Endodermal cell (in vitro differentiated cells): ENCODE measurements around the gene PLAGL2. TPM values are rescaled to one million over a fixed set of nuclear protein-coding genes. Genes with fewer than 3 reads are reported as not detected.

Experiments used
- DNase-seq: peaks from one replicate; pipeline ENCODE4 v3.0.0-alpha.2; 2017
- H3K27ac ChIP-seq: 2 replicates; pipeline ENCODE4 v1.5.1; 2013; ENCODE audit warnings: mild to moderate bottlenecking, low read depth, low read length, moderate library complexity
- H3K27me3 ChIP-seq: 2 replicates; pipeline ENCODE4 v1.6.1; 2013; ENCODE audit warnings: mild to moderate bottlenecking, low read length, moderate library complexity; ENCODE audit not compliant: insufficient read depth, control insufficient read depth, poor library complexity, severe bottlenecking
- H3K36me3 ChIP-seq: 2 replicates; pipeline ENCODE4 v1.7.0; 2013; ENCODE audit warnings: mild to moderate bottlenecking, low read length, moderate library complexity; ENCODE audit not compliant: control insufficient read depth, insufficient read depth
- H3K4me1 ChIP-seq: one replicate; pipeline ENCODE4 v1.7.0; 2013; ENCODE audit warnings: low read length; ENCODE audit not compliant: control insufficient read depth, insufficient read depth
- H3K4me3 ChIP-seq: 2 replicates; pipeline ENCODE4 v1.5.1; 2013; ENCODE audit warnings: mild to moderate bottlenecking, low read length, moderate library complexity
- H3K9ac ChIP-seq: 2 replicates; pipeline ENCODE4 v1.6.1; 2013; ENCODE audit warnings: mild to moderate bottlenecking, low read length, moderate library complexity; ENCODE audit not compliant: poor library complexity, severe bottlenecking; ENCODE audit errors: extremely low read depth
- H3K9me3 ChIP-seq: 2 replicates; pipeline ENCODE4 v1.6.1; 2013; ENCODE audit warnings: mild to moderate bottlenecking, low read length, moderate library complexity; ENCODE audit not compliant: control insufficient read depth
- H3K27ac Mint-ChIP-seq: 2 replicates; pipeline ENCODE4 v1.8.0; 2020; ENCODE audit warnings: mixed read lengths
- H3K27me3 Mint-ChIP-seq: 2 replicates; pipeline ENCODE4 v1.8.0; 2021; ENCODE audit warnings: mild to moderate bottlenecking, mixed read lengths; ENCODE audit not compliant: insufficient read depth
- H3K36me3 Mint-ChIP-seq: 2 replicates; pipeline ENCODE4 v1.8.0; 2020; ENCODE audit warnings: low read depth, mixed read lengths
- H3K4me1 Mint-ChIP-seq: 2 replicates; pipeline ENCODE4 v1.8.0; 2020; ENCODE audit warnings: mixed read lengths
- H3K4me3 Mint-ChIP-seq: 2 replicates; pipeline ENCODE4 v1.8.0; 2020; ENCODE audit warnings: mild to moderate bottlenecking, moderate library complexity, mixed read lengths
- H3K9me3 Mint-ChIP-seq: 2 replicates; pipeline ENCODE4 v1.8.0; 2020; ENCODE audit warnings: mild to moderate bottlenecking, mixed read lengths
- WGBS, 2 experiments: methylation state at CpG; one replicate each; pipeline versions ENCODE4 v1.1.5 to v1.1.7; 2013; ENCODE audit warnings: missing lambda C conversion rate in 2 of 2, mixed read lengths in 1 of 2; ENCODE audit not compliant: insufficient coverage in 1 of 2, insufficient read length in 1 of 2; 5-methylcytosine and 5-hydroxymethylcytosine counted together
- total RNA-seq, 2 donors: library from RNA; stranded (reverse); fragmentation: NEBNext Ultra II Directional in 1 of 2; extraction: Animal tissue kit (Norgen Biotek cat#: 25700) in 1 of 2; gene quantifications; 2 replicates in 1 of 2; 3 replicates in 1 of 2; pipeline ENCODE4 v1.2.1, GENCODE V29; 2021
- TF ChIP-seq, protein P1 (sequence below): fragments of 200-600 bp; sonication (generic); conservative IDR thresholded peaks from 2 replicates; pipeline ENCODE4 v1.5.0; 2021; ENCODE audit warnings: antibody characterized with exemption, mild to moderate bottlenecking

Gene PLAGL2
- total RNA-seq, 2 donors from 2014 or later, result 25.5 to 34.5 TPM

DNA sequence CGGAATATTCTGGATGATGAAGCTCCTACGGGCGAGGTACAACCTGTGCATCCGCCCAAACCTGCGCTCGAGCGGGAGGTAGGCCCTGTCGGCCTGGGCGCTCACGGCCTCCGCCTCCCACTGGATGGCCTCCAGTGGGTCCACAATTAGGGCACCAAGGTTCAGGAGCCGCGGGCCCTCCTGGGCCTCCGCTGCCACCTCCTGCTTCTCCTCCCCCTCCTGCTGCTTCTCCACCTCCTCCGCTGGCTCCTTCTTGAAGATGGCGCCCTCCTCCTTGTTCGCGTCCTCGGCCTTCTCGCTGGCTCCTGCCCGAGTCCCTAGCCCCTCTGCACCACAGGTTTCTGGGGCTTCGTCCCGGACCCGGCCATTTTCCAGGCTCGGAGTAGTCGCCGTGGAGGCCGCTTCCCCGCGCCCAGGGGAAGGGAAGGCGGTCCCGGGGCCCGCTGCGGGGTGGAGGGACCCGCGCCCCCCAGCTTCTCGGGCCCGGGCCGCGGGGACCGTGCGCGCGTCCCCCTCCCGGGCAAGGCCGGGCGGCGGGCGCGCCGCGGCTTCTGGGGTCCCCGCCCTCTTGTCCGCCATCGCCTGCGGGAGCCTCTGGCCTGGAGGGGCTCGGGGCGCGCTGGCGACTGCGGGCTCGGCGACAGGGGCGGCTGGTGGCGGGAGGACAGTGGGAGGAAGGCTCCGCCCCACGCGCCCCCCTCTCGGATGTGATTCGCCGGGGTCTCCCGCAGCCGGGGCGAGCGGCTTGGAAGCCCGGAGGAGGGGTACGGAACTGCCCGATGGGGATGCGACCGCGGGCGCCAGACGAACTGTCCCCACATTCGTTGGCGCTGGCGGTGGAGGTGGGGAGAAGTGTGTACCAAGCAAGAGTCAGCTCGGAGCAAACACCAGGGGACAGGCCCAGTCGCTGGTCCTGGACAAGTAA lies 17.6 kb downstream of the PLAGL2 start:
- H3K36me3 ChIP-seq, result peaks cover 7% of the 10 kb centered on the region
- DNase-seq, result peak; percentile 89
- H3K9me3 ChIP-seq, result no peaks in the 10 kb centered on the region
- H3K27me3 Mint-ChIP-seq, result no peaks in the 10 kb centered on the region
- peaks cover 22% of the 10 kb centered on the region for H3K4me1 Mint-ChIP-seq
- peak overlapping the region; percentile 62 for H3K9ac ChIP-seq
- WGBS, 2 experiments, result 2 to 14% methylated on average over 39 to 88 of the region's 88 CpGs
- H3K4me1 ChIP-seq, result peaks cover 6% of the 10 kb centered on the region
- H3K27ac ChIP-seq, result peak overlapping the region; percentile 53
- H3K9me3 Mint-ChIP-seq, result no peaks in the 10 kb centered on the region
- H3K27ac Mint-ChIP-seq, result peak overlapping the region; percentile 85
- H3K4me3 Mint-ChIP-seq, result peak overlapping the region; percentile 72
- H3K27me3 ChIP-seq, result no peaks in the 10 kb centered on the region
- H3K36me3 Mint-ChIP-seq, result peaks cover 15% of the 10 kb centered on the region
- TF ChIP-seq, protein P1, sequence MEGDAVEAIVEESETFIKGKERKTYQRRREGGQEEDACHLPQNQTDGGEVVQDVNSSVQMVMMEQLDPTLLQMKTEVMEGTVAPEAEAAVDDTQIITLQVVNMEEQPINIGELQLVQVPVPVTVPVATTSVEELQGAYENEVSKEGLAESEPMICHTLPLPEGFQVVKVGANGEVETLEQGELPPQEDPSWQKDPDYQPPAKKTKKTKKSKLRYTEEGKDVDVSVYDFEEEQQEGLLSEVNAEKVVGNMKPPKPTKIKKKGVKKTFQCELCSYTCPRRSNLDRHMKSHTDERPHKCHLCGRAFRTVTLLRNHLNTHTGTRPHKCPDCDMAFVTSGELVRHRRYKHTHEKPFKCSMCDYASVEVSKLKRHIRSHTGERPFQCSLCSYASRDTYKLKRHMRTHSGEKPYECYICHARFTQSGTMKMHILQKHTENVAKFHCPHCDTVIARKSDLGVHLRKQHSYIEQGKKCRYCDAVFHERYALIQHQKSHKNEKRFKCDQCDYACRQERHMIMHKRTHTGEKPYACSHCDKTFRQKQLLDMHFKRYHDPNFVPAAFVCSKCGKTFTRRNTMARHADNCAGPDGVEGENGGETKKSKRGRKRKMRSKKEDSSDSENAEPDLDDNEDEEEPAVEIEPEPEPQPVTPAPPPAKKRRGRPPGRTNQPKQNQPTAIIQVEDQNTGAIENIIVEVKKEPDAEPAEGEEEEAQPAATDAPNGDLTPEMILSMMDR, result peak; percentile 30
- peak overlapping the region; percentile 79 for H3K4me3 ChIP-seq

DNA sequence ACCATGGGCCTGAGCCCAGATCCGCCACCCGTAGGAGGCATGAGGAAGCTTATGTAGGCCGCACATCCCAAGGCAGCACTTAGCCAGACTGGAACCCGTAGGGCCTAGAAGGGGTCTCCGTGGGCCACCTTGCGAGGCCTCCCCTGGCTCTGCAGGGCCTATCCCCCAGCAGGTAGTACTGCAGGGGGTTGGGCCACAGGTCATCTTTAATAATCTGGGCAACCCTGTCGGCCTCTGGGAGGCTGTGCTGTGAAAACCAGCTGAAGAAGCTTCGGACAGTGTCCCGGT lies 18.5 kb downstream of the PLAGL2 start:
- H3K27me3 ChIP-seq, result no peaks in the 10 kb centered on the region
- Mint-ChIP-seq H3K9me3 (no peaks in the 10 kb centered on the region), H3K4me1 (peaks cover 22% of the 10 kb centered on the region), H3K27me3 (no peaks in the 10 kb centered on the region), H3K36me3 (peaks cover 10% of the 10 kb centered on the region), H3K4me3 (peak overlapping the region; percentile 72), H3K27ac (peak overlapping the region; percentile 22)
- H3K4me3 ChIP-seq, result peak overlapping the region; percentile 79
- H3K9ac ChIP-seq, result no peak overlapping the region
- peaks cover 2% of the 10 kb centered on the region for H3K36me3 ChIP-seq
- peaks cover 6% of the 10 kb centered on the region for H3K4me1 ChIP-seq
- no peaks in the 10 kb centered on the region for H3K9me3 ChIP-seq
- no peak overlapping the region for H3K27ac ChIP-seq
- DNase-seq, result no peak
- TF ChIP-seq, protein P1, result no peak
- 96 to 100% methylated on average over 7 to 9 of the region's 9 CpGs for WGBS, 2 experiments

DNA sequence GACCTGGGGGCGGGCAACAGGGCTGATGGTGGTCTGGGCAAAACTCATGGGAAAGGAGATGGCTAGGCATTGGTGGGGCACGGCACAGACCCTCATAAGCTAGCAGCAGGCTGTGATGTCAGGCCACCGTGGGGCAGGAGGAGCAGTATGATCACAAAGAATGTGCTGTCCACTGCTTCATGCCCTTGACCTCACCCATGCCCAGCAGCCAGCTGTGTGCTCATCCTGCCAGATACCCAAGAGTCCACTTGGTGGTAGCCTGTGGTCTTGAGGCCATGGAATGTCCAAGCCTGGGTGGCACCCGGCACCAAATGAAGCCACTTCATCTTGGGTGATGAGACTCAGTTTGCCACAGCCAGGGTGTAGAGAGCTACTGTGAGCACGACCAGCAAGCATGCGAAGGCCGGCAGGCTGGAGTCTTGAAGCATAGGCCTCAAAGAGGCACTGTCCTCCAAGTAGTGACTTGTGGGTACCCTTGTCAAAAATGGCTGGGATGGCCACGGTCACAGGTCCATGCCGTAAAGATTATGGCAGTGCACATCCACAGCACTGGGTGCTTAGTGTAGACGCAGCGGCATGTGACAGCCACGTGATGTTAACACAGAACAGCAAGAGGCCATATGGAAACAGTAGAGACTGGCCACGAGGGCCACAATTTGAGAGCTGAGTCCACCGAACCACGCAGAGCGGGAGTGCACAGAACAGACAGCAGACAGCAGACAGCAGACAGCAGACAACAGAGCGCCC lies 19.0 kb downstream of the PLAGL2 start:
- H3K9ac ChIP-seq, result no peak overlapping the region
- no peaks in the 10 kb centered on the region for H3K27me3 ChIP-seq
- Mint-ChIP-seq H3K27ac (peak overlapping the region; percentile 22), H3K4me3 (peak overlapping the region; percentile 72), H3K4me1 (peaks cover 22% of the 10 kb centered on the region), H3K27me3 (no peaks in the 10 kb centered on the region), H3K9me3 (no peaks in the 10 kb centered on the region), H3K36me3 (peaks cover 11% of the 10 kb centered on the region)
- H3K4me1 ChIP-seq, result peaks cover 6% of the 10 kb centered on the region
- TF ChIP-seq, protein P1, result peak; percentile 16
- H3K27ac ChIP-seq, result no peak overlapping the region
- peak overlapping the region; percentile 79 for H3K4me3 ChIP-seq
- 96 to 97% methylated on average over 16 to 17 of the region's 17 CpGs for WGBS, 2 experiments
- H3K36me3 ChIP-seq, result no peaks in the 10 kb centered on the region
- DNase-seq, result peak; percentile 39
- no peaks in the 10 kb centered on the region for H3K9me3 ChIP-seq
